ENCODE data around the gene OR10R2.
"Not testable (repeated sequence)": the region's sequence is repeated elsewhere in the genome, so short reads cannot be mapped to it uniquely, and the experiment has no call there.

OR10R2 gene, protein sequence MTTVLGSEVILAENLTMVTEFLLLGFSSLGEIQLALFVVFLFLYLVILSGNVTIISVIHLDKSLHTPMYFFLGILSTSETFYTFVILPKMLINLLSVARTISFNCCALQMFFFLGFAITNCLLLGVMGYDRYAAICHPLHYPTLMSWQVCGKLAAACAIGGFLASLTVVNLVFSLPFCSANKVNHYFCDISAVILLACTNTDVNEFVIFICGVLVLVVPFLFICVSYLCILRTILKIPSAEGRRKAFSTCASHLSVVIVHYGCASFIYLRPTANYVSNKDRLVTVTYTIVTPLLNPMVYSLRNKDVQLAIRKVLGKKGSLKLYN

DNA sequence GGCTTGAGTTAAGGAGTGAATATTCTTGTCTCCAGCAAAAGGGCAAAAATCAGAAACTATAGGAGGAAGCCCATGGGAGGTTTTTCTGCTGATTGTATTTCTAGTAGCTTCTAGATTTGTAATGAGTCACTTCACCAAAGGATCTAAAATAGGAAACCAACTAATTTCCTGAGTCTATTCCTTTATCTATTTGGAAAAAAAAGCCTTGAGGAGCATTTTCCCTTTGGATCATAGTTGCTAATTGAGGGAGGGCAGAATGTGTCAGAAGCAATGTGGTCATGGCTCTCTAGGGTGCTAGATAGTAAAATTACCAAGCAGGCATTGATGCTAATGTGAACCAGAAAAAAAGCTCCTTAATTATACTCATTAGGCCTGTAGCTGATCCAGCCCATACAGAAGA, at the start of gene OR10R2:
TSS of gene OR10R2 (plus strand) at position 301 of the 400 bp plus-strand sequence. CDS start 106 bp downstream, outside the sequence.
- no peak for DNase-seq (ENCODE audit: low spot score)

DNA sequence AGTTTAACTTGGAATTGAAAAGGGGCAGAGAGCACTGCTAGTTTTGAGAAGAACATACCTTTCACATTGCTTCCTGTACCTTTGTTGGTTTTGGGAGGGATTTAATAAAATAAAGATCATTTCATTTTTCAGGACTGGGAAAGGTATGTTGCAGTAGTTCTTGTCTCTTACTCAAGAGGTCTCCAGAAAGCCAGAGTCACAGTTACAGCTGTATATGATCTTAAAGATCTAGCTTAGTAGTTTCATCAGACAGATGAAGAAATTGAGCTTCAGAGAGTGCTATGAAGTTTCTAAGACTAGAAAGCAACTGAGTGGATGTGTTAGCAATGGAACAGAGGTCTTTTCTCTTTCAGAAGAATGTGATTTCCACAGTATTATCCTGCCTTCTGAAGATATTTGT, 47.0 kb upstream of the OR10R2 start:
- no peak for DNase-seq (ENCODE audit: low spot score)

DNA sequence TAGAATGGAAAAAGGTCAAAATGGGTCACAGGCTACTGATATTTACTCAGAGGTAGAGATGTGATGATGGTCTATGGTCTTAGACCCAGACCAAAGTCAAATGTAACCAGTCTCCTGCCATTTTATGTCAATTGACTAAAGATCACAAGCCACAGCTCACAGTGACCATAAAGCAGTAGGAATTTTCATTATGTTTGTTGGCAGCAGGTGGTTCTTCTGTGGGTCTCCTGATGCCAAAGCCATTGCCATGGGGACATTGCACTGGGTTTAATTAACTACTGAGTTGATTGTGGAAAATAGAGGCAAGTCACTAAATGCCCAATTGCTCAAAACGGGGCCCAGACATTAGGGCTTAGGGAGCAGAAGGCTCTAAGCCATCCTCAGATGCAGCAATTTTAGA, 45.9 kb upstream of the OR10R2 start, which contains the start of gene OR10K2:
TSS of gene OR10K2 (minus strand) at position 101 of the 400 bp plus-strand sequence. CDS start 5,371 bp downstream, outside the sequence.
- DNase-seq (ENCODE audit: low spot score), result no peak

DNA sequence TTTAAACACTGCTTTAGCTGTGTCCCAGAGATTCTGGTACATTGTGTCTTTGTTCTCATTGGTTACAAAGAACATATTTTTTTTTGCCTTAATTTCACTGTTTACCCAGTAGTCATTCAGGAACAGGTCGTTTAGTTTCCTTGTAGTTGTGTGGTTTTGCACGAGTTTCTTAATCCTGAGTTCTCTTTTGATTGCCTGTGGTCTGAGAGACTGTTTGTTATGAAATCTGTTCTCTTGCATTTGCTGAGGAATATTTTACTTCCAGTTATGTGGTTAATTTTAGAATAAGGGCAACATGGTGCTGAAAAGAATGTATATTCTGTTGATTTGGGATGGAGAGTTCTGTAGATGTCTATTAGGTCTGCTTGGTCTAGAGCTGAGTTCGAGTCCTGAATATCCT, 41.9 kb upstream of the OR10R2 start:
- not testable (repeated sequence) for DNase-seq (ENCODE audit: low spot score)

DNA sequence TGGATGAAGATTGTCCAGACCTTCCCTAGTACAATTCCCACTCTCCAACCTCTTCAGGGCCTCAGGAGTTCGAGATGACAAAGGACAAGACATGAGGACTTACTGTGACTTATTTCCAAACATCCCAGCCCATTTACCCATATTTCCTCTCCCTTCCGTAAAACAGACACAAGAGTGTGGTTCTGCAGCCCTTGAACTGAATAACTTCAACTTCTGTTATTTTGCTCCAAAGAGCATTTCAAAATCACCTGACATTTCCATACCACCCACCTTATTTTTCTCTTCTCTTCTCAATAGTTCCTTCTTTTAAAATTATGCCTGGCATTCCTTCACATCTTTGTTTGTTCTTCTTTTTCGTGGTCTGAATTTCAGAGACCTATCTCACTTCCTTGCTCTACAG, 37.3 kb upstream of the OR10R2 start:
- no peak for DNase-seq (ENCODE audit: low spot score)

DNA sequence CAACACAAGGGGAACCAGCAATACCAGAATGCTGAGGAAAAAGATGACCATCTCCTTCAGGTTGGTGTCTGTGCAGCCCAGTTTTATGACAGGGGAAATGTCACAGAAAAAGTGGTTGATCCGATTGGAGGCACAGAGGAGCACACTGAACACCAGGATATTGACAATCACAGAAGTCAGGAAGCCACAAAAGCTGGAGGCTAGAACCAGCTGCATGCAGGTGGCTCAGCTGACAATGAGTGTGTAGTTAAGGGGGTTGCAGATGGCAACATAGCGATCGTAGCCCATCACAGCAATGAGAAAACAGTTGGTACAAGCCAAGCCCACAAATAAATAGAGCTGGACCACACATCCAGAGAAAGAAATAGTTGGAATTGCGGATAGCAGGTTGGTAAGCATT, 26.6 kb upstream of the OR10R2 start:
- no peak for DNase-seq (ENCODE audit: low spot score)

DNA sequence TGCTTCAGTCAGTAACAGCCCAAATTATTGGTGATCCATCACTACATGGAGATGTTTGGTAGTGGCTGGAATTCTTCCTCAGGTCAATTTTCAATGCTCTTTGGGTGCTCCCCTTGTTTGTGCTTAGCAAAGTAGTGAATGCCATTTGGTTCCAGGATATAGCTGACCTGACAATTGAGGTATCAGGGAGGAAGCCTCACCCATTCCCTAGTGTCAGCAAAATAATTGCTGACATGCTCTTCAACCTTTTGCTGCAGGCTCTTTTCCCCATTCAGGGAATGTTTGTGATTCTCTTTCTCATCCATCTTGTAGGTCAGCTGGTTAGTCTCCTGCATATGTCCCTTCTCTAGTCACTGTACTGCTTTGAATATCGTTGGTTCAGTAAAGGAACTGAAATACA, 17.5 kb upstream of the OR10R2 start:
- no peak for DNase-seq (ENCODE audit: low spot score)

DNA sequence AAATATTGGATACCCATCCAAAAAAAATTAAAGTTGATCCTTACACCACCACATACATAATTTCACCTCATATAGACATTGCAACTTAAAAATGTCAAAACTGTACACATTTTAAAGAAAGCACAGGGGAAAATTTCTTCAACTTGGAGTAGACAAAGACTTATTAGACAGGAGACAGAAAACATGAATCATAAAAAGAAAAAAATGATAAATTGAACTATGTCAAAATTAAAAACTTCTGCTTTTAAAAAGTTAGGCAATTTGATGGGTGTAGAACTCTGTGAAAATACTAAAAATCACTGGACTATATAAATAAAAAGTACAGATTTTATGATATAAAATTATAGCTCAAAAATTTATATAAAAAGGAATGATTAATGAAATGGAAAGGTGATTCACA, 14.8 kb upstream of the OR10R2 start:
- no peak for DNase-seq (ENCODE audit: low spot score)

DNA sequence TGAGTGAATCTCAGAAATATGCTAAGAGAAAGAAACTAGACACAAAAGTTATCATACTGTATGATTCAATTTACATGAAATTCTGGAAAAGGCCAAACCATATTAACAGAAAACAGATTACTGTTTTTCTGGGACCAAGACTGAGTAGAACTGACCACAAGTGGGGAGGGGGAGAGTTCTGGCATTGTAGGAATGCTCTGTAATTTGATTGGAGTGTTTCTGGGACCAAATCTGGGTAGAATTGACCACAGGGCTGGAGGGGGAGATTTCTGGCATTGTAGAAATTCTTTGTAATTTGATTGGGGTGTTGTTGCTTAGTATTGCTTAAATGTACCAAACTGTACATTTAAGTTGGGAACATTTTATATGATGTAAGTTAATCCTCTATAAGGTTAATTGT, 13.8 kb upstream of the OR10R2 start:
- DNase-seq (ENCODE audit: low spot score), result no peak

DNA sequence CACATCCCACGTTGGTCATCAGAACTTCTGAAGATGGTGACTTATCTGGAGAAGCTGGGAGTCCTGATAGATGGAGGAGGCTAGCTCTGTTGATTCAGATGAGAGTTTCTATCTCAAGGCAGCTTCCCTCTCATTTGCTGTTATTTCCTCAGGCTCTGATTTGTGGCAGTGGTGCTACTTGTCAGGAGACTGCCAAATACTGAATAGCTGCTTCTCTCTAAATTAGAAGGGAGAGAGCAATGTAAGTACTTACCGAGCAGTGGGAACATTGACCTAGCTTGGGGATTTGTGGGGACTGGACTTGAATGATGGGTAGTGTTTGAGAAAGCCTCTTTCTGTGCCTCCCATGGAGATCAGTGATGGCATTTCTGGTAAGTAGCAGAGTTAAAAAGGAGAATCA, 10.5 kb upstream of the OR10R2 start, which contains the start of gene OR10K1:
TSS of gene OR10K1 (plus strand) at position 301 of the 400 bp plus-strand sequence. CDS start 3,728 bp downstream, outside the sequence.
- no peak for DNase-seq (ENCODE audit: low spot score)

DNA sequence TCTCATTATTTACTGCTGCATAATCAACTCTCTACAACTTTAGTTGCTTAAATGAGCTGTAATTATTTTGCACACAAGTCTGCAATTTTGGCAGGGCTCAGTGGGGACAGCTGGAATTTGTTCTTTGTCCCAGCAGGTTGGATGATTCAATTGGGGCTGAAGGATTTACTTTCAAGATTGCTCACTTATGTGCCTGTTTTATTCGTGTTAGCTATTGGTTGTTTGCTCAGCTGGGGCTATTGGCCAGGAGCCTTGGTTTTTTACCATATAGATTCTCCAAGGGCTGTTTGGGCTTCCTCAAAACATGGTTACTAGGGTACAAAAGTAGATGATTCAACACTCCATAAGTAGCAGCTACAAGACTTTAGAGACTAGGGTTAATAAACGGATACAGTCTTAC, 13.4 kb downstream of the OR10R2 start:
- no peak for DNase-seq (ENCODE audit: low spot score)

DNA sequence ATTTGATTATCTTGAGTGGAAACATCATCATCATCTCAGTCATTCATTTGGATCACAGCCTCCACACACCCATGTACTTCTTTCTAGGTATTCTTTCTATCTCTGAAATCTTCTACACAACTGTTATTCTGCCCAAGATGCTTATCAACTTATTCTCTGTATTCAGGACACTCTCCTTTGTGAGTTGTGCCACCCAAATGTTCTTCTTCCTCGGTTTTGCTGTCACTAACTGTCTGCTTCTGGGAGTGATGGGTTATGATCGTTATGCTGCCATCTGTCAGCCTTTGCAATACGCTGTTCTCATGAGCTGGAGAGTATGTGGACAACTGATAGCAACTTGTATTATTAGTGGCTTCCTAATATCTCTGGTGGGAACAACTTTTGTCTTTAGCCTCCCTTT, 19.3 kb downstream of the OR10R2 start:
- DNase-seq (ENCODE audit: low spot score), result no peak

DNA sequence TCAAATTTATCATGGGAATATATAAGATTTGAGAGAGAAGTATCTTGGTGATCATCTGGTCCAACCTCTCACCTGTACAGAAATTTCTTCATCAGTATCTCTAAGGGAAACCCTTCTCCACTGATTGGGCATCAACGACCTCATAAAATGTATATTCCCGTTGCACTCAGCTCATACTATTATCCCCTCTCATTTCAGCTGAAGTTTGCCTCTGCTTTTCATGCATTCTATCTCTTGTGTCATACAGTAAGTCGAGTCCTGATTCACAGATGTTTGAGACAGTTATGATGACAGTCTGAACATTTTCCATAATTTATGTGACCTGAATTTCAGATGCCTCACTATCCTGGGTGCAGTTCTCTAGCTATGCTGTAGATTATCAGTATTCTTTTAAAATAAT, 21.0 kb downstream of the OR10R2 start:
- no peak for DNase-seq (ENCODE audit: low spot score)

DNA sequence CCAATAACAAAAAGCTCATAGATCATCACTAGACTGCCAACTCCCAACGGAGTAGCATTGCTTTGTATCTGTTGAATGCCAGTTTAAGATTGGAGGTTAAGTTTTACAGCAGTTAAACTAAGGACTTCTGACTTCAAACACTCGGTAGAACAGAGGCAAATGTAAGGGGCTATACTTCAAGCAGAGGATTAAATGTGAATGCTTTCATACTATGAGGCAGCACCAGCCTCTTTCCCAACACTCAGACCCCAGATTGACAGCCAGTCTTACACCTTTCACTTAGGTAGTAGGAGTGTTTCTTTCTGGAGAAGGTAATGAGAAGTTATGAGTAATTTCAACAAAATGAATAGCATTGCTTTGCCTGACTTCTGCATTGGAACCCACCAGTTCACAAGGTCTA, 22.8 kb downstream of the OR10R2 start:
- DNase-seq (ENCODE audit: low spot score), result no peak

DNA sequence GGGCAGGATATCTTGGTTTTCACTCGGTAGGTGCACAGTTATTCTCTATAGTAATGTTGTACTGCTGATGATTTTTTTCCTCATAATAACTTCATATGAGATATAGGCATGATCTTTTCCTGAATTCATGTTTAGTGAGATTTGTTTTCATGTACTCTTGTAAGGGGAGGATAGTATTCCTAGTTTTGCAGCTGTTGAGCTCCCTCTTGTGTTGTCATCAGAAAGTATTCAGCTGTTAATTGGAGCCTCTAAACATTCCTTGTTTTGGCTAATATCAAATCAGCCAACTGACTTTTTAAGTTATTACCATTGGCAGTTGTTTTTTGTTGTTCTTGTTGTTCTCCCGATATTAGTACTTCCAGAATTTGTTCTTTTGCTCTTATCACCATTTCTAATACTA, 24.4 kb downstream of the OR10R2 start:
- DNase-seq (ENCODE audit: low spot score), result no peak

DNA sequence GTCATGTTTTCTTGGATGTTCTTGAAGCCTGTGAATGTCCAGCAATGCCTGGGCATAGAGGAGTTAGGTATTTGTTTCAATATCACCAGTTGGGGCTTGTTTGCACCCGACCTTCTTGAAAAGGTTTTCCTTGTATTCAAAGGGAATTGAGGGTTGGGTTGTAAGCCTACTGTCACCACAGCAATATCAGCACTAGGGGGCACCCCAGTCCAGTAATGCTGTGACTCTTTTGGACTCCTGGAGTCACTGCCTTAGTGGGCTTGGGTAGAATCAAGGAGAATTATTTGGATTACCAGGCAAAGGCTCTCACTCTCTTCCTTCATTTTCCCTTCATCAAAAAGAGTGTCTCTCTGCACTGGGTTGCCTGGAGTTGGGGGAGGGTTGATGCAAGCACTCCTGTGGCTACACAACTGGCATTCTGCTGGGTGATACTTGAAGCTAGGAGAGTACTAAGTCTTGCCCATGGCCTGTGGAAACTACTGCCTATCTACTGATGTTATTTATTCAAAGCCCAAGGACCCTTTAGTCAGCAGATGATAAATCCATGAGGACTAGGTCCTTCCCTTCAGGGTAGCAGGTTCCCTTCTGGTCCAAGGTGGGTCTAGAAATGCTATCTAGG, 34.5 kb downstream of the OR10R2 start:
- no peak for DNase-seq (ENCODE audit: low spot score)

DNA sequence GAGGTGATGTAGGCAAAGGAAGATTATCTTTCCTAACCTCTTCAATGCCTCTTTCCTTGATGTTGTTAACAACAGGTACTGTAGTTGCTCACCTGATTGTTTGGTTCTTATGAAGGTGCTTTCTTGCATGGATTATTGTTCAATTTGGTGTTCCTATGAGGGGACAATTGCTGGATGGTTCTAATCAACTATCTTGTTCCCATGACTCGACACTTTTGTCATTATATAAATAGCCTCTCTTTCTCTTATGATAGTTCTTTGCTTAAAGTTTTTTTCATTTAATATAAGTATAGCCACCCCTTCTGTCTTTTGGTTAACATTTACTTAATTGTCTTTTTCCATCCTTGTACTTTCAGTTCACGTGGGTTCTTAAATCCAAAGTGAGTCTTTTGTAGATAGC, 35.5 kb downstream of the OR10R2 start:
- no peak for DNase-seq (ENCODE audit: low spot score)

DNA sequence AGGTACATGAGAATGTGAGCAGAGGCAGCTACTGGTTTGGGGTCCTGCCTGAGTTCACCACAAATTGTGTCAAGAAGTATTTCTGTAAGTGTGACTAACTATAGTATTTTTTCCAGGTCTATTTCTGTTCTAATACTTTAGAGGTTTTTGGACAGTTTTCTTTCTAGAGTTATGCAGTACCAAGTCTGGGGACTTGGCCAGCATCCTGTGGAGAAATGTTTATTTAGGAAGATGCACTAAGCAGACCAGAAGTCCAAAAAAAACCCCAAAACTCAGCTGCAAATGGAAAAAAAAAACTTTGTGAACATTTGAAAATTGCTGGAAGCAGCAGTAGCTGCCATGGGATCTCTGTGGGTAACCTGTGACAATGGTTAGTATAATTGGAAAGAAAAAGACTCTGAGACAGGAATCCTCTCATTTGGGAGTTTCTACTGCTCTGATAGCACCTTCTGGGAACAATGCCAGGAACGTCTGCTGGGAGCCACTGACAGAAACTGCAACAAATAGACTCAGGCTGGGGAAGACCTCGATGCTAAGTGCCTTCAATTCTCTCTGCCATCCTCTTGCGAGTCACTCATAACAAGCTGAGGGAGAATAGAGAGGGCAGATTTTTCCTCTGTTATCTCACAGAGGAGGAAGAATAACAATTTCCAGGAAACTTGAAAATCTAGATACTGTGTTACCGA, 37.6 kb downstream of the OR10R2 start:
- DNase-seq (ENCODE audit: low spot score), result no peak

DNA sequence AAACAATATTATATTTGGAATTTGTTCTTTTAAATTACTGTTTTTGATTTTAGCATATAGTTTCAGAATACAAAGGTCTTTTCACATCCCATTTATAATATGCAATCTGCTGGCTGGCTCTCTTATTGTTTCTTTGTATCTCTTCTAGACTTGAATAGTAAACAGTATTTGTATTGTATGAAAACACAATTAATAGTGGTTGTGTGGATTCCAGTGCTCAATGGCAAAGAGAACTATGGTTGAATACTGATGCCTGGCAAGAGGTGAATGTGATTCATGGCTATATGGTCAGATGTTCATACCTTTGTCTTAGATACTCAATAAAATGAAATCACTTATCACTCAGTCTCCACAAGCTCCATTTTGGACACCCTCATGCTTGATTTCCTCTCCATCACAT, 44.9 kb downstream of the OR10R2 start:
- no peak for DNase-seq (ENCODE audit: low spot score)

DNA sequence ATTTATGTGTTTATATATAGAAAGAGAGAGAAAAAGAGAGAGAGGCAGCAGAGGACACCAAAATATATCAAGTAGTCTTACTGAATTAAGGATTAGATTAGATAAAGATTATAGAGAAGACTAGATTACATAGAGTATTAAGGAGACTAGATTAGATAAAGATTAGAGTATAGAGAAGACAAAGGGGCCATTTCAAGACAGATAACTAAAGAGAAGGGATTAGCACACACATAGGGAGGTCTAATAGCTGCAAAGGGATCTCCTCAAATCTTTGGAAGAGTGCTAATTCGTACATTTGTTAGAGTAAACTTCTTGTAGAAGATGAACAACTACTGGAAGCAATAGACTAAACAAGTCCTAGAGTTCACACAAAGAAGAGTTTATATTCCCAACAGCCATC, 48.0 kb downstream of the OR10R2 start:
- no peak for DNase-seq (ENCODE audit: low spot score)

DNA sequence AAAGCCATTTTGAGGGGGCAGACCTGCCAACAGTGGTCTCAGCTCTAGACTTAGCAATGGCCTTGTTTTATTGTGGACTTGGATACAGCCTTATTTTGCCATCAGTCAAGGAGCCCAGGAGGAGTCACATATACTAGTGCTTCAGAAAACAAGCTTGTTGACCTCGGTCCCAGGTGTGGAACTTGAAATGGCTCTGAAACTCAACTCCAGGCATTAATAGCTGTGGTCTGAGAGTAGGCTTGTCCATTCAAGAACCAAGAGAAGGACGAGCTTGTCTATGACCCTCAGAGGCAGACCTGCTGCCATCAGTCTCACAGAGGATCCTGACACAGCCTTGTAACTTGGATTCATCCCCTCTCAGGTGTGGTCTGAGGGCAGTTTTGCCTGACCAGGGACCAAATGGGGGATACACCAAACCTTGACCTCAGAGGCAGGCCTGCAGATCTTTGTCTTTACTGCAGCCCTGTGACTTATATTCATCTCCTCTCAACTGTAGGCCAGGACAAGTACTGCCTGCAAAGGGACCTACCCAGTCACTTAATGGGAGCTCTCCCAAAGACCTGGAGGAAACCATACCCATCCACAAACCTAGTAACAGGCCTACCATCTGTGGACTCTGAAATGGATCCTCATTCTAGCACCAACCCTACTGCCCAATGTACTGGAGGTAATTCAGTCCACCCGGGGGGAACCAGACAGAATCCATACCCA, 49.1 kb downstream of the OR10R2 start:
- DNase-seq (ENCODE audit: low spot score), result no peak

DNA sequence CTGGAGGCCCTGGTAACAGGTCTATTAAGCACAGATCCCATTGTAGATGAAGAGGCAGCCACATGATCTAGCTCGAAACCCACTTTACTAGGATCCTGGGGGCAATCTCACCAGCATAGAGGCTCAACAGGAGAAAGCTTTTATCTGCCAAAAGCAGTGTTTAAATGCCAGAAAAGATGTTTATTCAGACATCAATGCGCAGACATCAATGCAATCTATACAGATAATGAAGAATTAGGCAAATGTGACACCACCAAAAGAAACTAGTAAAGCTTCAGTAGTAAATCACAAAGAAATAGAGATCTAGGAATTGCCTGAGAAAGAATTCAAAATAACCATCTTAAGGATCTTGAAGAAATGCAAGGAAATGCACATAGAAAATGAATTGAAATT, 49.6 kb downstream of the OR10R2 start:
- no peak for DNase-seq (ENCODE audit: low spot score)
